GM18519 (cell line): ENCODE data around the gene FNTB.

Experiments used
- ATAC-seq: cut with Tn5 transposase; IDR thresholded peaks from one replicate; pipeline ENCODE4 v1.9.1; 2021; ENCODE audit warnings: mild to moderate bottlenecking, moderate library complexity; ENCODE audit not compliant: unreplicated experiment, low FRiP score

The FNTB gene

GRCh38 chr14:64973826-64974225, 12.9 kb upstream of the FNTB start:
- no peak for ATAC-seq

- no peak for ATAC-seq
These were observed 12.1 kb upstream of the FNTB start for GRCh38 chr14:64974563-64974962.

- ATAC-seq: no peak
These were observed 7.2 kb upstream of the FNTB start for GRCh38 chr14:64979336-64980074.

GRCh38 chr14:64983439-64984310, 3.0 kb upstream of the FNTB start:
- no peak for ATAC-seq

- no peak for ATAC-seq
These were observed 708 bp downstream of the FNTB start for GRCh38 chr14:64987438-64987767.

- ATAC-seq: no peak
These were observed 3.6 kb downstream of the FNTB start for GRCh38 chr14:64990296-64990695.

GRCh38 chr14:64990939-64991338, 4.2 kb downstream of the FNTB start:
- no peak for ATAC-seq

- no peak for ATAC-seq
These were observed 5.7 kb downstream of the FNTB start for GRCh38 chr14:64992328-64992885.

GRCh38 chr14:64993266-64993930, 6.7 kb downstream of the FNTB start:
- no peak for ATAC-seq

GRCh38 chr14:64994540-64994939, 7.8 kb downstream of the FNTB start:
- no peak for ATAC-seq

GRCh38 chr14:64995291-64995690, 8.6 kb downstream of the FNTB start:
- ATAC-seq: no peak

GRCh38 chr14:64997108-64997794, 10.6 kb downstream of the FNTB start:
- ATAC-seq: no peak

GRCh38 chr14:64998455-64998931, 11.8 kb downstream of the FNTB start:
- ATAC-seq: no peak

GRCh38 chr14:65000898-65001591, 14.3 kb downstream of the FNTB start:
- no peak for ATAC-seq

GRCh38 chr14:65001723-65002122, 15.0 kb downstream of the FNTB start:
- no peak for ATAC-seq

GRCh38 chr14:65002586-65003210, 16.0 kb downstream of the FNTB start:
- no peak for ATAC-seq

GRCh38 chr14:65003394-65003793, 16.7 kb downstream of the FNTB start:
- peak; percentile 58 for ATAC-seq

GRCh38 chr14:65006261-65006721, 19.6 kb downstream of the FNTB start:
- ATAC-seq: no peak

GRCh38 chr14:65007202-65007601, 20.5 kb downstream of the FNTB start:
- no peak for ATAC-seq
